DND-41 (cell line): Measurements from ENCODE around the gene UFSP2.

Source experiments
- ATAC-seq: fragments of 200-7000 bp; cut with Tn5 transposase; 3 replicates; pipeline ENCODE4 v1.9.1; 2021; ENCODE audit warnings: low read depth; ENCODE audit not compliant: insufficient read depth
- DNase-seq: peaks from one replicate; pipeline ENCODE4 v3.0.0-alpha.2; 2020
- H2AFZ ChIP-seq: 2 replicates; pipeline ENCODE4 v1.6.0; 2012; ENCODE audit warnings: low read depth, low read length
- H3K27ac ChIP-seq: 2 replicates; pipeline ENCODE4 v1.5.1; 2012; ENCODE audit warnings: low read length, inconsistent platforms
- H3K27me3 ChIP-seq: fragments of 200-600 bp; sonication (generic); 2 replicates; pipeline ENCODE4 v1.6.0; 2012; ENCODE audit warnings: low read length, mild to moderate bottlenecking, inconsistent platforms; ENCODE audit not compliant: insufficient read depth, poor library complexity
- H3K36me3 ChIP-seq: 2 replicates; pipeline ENCODE4 v1.5.1; 2012; ENCODE audit warnings: low read length, inconsistent platforms; ENCODE audit not compliant: insufficient read depth
- H3K4me1 ChIP-seq: 2 replicates; pipeline ENCODE4 v1.5.1; 2012; ENCODE audit warnings: mild to moderate bottlenecking, low read length; ENCODE audit not compliant: insufficient read depth
- H3K4me2 ChIP-seq: 2 replicates; pipeline ENCODE4 v1.6.0; 2012; ENCODE audit warnings: mild to moderate bottlenecking, moderate library complexity, low read length, inconsistent platforms; ENCODE audit not compliant: insufficient read depth
- H3K4me3 ChIP-seq, 2 experiments: fragments of 200-600 bp in 1 of 2; shearing (Covaris generic) in 1 of 2; 2 replicates each; pipeline ENCODE4 v1.5.1; 2012 to 2016; ENCODE audit warnings: inconsistent platforms in 2 of 2, low read length in 2 of 2, mild to moderate bottlenecking in 2 of 2, low read depth in 1 of 2, moderate library complexity in 1 of 2
- H3K79me2 ChIP-seq: 2 replicates; pipeline ENCODE4 v1.6.0; 2012; ENCODE audit warnings: low read length, inconsistent platforms; ENCODE audit not compliant: insufficient read depth
- H3K9ac ChIP-seq: 2 replicates; pipeline ENCODE4 v1.6.0; 2012; ENCODE audit warnings: low read depth, mild to moderate bottlenecking, inconsistent platforms, low read length, moderate library complexity
- H3K9me3 ChIP-seq: 2 replicates; pipeline ENCODE4 v1.5.1; 2012; ENCODE audit warnings: low read length, moderate library complexity, mild to moderate bottlenecking, inconsistent platforms; ENCODE audit not compliant: insufficient read depth, severe bottlenecking
- H4K20me1 ChIP-seq: 2 replicates; pipeline ENCODE4 v1.6.0; 2012; ENCODE audit warnings: low read length; ENCODE audit not compliant: insufficient read depth
- EZH2 ChIP-seq: IDR thresholded peaks from 3 replicates; pipeline ENCODE4 v1.6.1; 2012; ENCODE audit warnings: borderline replicate concordance, low read depth, mild to moderate bottlenecking, moderate library complexity, low read length, inconsistent platforms; ENCODE audit not compliant: severe bottlenecking
- TF ChIP-seq, protein P1 (sequence below): IDR thresholded peaks from 2 replicates; pipeline ENCODE4 v1.5.1; 2012; ENCODE audit warnings: borderline replicate concordance, low read length, moderate library complexity, mild to moderate bottlenecking; ENCODE audit not compliant: poor library complexity, severe bottlenecking; ENCODE audit errors: extremely low read depth

The UFSP2 gene

DNA sequence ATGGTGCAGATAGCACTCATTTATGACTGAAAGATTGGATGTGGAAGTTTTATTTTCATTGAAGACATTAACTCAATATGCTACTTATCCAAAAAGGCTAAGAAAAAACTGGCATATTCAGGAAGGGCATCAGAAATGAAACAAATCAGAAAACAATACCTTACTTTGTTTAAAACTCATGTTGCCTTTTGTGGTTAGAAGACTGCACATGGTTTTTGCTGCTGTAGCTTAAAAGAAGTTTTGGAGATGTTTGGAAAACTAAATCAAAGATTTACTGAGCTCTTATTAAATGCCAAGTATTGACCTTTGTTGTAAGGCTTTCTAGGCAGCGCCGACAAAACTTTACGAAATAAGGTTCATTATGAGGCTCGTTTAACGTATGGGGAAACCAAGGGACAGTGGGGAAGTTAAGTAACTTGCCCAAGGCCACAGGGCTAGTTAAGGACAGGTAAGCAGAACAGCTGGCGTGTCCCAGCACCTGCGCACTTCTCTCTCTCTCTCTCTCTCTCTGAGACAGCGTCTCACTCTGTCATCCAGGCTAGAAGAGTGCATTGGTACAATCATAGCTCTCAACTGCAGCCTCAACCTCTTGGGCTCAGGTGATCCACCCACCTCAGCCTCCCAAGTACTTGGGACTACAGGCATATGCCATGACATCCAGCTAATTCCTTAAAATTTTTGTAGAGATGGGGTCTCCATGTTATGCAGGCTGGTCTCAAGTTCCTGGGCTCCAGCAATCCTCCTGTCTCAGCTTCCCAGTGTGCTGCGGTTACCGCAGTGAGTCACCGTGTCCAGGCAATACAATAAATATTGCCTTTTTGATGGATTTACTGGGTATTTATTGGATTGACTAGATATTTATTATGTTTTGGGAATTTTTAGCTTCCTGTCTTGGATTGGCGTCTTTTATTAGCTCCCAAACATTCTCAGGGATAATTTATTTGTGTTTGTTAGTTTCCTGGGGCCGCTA, 46.2 kb downstream of the UFSP2 start:
- H3K79me2 ChIP-seq = no peaks in the 10 kb centered on the region
- H3K36me3 ChIP-seq = no peaks in the 10 kb centered on the region
- TF ChIP-seq, protein P1, sequence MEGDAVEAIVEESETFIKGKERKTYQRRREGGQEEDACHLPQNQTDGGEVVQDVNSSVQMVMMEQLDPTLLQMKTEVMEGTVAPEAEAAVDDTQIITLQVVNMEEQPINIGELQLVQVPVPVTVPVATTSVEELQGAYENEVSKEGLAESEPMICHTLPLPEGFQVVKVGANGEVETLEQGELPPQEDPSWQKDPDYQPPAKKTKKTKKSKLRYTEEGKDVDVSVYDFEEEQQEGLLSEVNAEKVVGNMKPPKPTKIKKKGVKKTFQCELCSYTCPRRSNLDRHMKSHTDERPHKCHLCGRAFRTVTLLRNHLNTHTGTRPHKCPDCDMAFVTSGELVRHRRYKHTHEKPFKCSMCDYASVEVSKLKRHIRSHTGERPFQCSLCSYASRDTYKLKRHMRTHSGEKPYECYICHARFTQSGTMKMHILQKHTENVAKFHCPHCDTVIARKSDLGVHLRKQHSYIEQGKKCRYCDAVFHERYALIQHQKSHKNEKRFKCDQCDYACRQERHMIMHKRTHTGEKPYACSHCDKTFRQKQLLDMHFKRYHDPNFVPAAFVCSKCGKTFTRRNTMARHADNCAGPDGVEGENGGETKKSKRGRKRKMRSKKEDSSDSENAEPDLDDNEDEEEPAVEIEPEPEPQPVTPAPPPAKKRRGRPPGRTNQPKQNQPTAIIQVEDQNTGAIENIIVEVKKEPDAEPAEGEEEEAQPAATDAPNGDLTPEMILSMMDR = no peak
- no peak for TF ChIP-seq EZH2
- no peaks in the 10 kb centered on the region for H3K9me3 ChIP-seq
- no peak for DNase-seq
- no peak for ATAC-seq
- H3K4me2 ChIP-seq = no peak overlapping the region
- no peak overlapping the region for H2AFZ ChIP-seq
- H3K9ac ChIP-seq = no peak overlapping the region
- no peak overlapping the region for H3K27ac ChIP-seq
- no peaks in the 10 kb centered on the region for H4K20me1 ChIP-seq
- H3K27me3 ChIP-seq = peaks cover 3% of the 10 kb centered on the region
- H3K4me3 ChIP-seq = no peak overlapping the region
- no peaks in the 10 kb centered on the region for H3K4me1 ChIP-seq

DNA sequence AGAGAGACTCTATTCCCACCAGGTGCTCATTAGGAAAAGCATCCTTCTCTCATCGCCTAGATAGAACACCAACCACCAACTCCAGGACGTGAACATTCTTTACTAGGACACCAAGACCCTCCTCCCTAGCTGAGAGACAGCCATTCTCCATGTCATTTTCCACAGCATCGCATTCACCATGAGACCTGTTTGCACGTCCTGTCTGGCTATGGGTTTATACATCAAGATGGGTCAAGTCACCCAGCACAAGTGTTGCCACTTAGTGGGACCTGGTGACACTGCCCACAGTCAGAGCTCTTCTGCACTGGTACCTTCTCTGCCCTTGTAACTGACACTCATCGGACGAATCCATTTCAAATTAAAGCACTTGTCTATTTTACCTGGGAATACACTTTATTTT, 47.5 kb downstream of the UFSP2 start:
- Histone ChIP-seq H3K9me3 (no peaks in the 10 kb centered on the region), H4K20me1 (no peaks in the 10 kb centered on the region), H3K27me3 (peaks cover 3% of the 10 kb centered on the region), H3K4me1 (no peaks in the 10 kb centered on the region), H3K9ac (no peak overlapping the region), H3K36me3 (no peaks in the 10 kb centered on the region), H3K4me3 (no peak overlapping the region), H3K4me2 (no peak overlapping the region), H3K27ac (no peak overlapping the region), H2AFZ (no peak overlapping the region), H3K79me2 (no peaks in the 10 kb centered on the region)
- no peak for TF ChIP-seq EZH2
- TF ChIP-seq, protein P1 = no peak
- no peak for DNase-seq
- no peak for ATAC-seq

DNA sequence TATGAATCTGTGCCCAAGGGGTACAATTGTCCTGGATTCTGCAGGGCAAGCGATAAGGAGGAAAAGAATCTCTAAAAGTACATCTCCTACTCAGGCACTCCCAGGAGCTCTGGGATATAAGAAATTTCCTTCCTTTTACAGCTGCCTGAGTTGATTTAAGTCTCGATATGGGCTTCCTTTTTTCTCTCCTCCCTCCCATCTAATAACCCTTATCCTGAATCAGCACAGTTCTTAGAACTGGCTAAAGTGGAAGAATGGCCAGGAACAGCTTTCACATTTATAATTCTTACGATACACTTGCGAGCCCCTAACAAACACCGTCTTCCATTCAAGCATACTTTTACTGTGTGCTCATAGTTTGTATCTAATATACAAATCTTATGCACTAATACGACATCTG, 51.2 kb downstream of the UFSP2 start:
- Histone ChIP-seq H3K36me3 (no peaks in the 10 kb centered on the region), H3K4me3 (no peak overlapping the region), H3K9ac (no peak overlapping the region), H3K4me2 (no peak overlapping the region), H3K4me1 (no peaks in the 10 kb centered on the region), H2AFZ (no peak overlapping the region), H3K79me2 (no peaks in the 10 kb centered on the region), H3K27me3 (no peaks in the 10 kb centered on the region), H4K20me1 (no peaks in the 10 kb centered on the region), H3K9me3 (no peaks in the 10 kb centered on the region), H3K27ac (no peak overlapping the region)
- no peak for ATAC-seq
- no peak for DNase-seq
- no peak for TF ChIP-seq EZH2
- TF ChIP-seq, protein P1 = no peak
